ENCODE measurements around the gene ADAMTSL3.

ADAMTSL3 gene, protein sequence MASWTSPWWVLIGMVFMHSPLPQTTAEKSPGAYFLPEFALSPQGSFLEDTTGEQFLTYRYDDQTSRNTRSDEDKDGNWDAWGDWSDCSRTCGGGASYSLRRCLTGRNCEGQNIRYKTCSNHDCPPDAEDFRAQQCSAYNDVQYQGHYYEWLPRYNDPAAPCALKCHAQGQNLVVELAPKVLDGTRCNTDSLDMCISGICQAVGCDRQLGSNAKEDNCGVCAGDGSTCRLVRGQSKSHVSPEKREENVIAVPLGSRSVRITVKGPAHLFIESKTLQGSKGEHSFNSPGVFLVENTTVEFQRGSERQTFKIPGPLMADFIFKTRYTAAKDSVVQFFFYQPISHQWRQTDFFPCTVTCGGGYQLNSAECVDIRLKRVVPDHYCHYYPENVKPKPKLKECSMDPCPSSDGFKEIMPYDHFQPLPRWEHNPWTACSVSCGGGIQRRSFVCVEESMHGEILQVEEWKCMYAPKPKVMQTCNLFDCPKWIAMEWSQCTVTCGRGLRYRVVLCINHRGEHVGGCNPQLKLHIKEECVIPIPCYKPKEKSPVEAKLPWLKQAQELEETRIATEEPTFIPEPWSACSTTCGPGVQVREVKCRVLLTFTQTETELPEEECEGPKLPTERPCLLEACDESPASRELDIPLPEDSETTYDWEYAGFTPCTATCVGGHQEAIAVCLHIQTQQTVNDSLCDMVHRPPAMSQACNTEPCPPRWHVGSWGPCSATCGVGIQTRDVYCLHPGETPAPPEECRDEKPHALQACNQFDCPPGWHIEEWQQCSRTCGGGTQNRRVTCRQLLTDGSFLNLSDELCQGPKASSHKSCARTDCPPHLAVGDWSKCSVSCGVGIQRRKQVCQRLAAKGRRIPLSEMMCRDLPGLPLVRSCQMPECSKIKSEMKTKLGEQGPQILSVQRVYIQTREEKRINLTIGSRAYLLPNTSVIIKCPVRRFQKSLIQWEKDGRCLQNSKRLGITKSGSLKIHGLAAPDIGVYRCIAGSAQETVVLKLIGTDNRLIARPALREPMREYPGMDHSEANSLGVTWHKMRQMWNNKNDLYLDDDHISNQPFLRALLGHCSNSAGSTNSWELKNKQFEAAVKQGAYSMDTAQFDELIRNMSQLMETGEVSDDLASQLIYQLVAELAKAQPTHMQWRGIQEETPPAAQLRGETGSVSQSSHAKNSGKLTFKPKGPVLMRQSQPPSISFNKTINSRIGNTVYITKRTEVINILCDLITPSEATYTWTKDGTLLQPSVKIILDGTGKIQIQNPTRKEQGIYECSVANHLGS (N-terminal part only)

DNA sequence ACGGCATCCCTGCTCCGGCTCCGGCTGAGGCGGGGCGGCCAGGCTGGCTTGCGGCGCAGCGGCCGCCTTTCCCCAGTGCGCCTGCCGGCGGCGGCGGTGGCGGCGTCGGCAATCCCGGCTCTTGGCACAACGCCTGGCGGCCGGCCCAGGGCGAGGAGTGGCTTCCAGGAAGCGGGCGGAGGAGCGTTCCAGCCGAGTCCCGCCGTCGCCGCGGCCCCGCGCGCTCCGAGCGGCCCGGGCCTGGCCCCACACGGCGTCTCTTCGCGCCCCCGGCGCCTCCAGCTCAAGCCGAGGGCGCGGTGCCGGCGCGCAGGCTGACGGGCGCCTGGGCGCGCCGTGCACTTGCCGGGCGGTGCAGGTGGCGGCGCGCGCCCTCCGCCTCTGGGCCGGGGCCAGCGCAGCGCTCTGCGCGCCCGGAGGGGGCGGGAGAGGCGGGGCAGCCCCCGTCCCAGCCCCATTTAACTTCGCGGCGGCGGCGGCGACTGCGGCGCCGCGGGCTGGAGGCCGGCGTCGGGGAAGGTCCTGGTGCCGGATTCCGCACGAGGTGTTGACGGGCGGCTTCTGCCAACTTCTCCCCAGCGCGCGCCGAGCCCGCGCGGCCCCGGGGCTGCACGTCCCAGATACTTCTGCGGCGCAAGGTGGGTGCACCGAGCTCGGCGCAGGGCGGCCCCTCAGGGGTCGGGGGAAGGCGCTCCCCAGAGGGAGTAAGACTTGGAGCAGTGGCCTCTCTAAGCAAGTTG lies at the start of gene ADAMTSL3:
Gene ADAMTSL3 (plus strand): TSS at position 485 of the 740 bp plus-strand sequence. CDS start 1,639 bp downstream, outside the sequence.
- no peaks in the 10 kb centered on the region for H3K9me3 ChIP-seq (ENCODE audit: control insufficient read depth, low read depth, low read length)
- no peak within 1 kb of the TSS for H3K9ac ChIP-seq (ENCODE audit: low read length)
- H3K4me3 ChIP-seq (ENCODE audit: low read length) = peak within 1 kb of the TSS; percentile 58
- no peak within 1 kb of the TSS for H3K27ac ChIP-seq (ENCODE audit: low read length)
- peaks cover 56% of the 10 kb centered on the region for H3K27me3 ChIP-seq (ENCODE audit: control insufficient read depth, insufficient read depth, low read length)
- no peaks in the 10 kb centered on the region for H3K36me3 ChIP-seq (ENCODE audit: control insufficient read depth, low read depth, low read length)
- H3K4me1 ChIP-seq (ENCODE audit: control insufficient read depth, low read depth, low read length) = no peaks in the 10 kb centered on the region

DNA sequence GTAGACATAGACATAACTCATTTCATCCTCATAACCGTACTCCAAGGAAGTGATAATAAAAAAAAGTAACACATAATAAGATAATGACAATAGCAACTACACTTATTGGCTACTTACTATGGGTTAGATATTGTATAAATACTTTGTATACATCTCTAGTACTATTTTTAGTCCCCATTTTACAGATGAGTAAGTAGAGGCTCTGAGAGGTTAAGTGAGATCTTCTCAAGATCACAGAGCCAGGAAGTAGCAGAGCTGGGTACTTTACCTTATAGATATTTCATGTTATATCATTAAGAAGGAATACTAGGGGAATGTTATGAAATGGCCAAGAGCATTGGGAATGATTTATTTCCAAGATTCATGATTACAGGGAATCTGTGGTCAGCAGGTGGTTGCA lies 49.4 kb upstream of the ADAMTSL3 start:
- H3K9ac ChIP-seq (ENCODE audit: low read length) = no peak overlapping the region
- no peaks in the 10 kb centered on the region for H3K27me3 ChIP-seq (ENCODE audit: control insufficient read depth, insufficient read depth, low read length)
- H3K27ac ChIP-seq (ENCODE audit: low read length) = no peak overlapping the region
- no peaks in the 10 kb centered on the region for H3K4me1 ChIP-seq (ENCODE audit: control insufficient read depth, low read depth, low read length)
- no peak overlapping the region for H3K4me3 ChIP-seq (ENCODE audit: low read length)
- H3K36me3 ChIP-seq (ENCODE audit: control insufficient read depth, low read depth, low read length) = no peaks in the 10 kb centered on the region
- no peaks in the 10 kb centered on the region for H3K9me3 ChIP-seq (ENCODE audit: control insufficient read depth, low read depth, low read length)

DNA sequence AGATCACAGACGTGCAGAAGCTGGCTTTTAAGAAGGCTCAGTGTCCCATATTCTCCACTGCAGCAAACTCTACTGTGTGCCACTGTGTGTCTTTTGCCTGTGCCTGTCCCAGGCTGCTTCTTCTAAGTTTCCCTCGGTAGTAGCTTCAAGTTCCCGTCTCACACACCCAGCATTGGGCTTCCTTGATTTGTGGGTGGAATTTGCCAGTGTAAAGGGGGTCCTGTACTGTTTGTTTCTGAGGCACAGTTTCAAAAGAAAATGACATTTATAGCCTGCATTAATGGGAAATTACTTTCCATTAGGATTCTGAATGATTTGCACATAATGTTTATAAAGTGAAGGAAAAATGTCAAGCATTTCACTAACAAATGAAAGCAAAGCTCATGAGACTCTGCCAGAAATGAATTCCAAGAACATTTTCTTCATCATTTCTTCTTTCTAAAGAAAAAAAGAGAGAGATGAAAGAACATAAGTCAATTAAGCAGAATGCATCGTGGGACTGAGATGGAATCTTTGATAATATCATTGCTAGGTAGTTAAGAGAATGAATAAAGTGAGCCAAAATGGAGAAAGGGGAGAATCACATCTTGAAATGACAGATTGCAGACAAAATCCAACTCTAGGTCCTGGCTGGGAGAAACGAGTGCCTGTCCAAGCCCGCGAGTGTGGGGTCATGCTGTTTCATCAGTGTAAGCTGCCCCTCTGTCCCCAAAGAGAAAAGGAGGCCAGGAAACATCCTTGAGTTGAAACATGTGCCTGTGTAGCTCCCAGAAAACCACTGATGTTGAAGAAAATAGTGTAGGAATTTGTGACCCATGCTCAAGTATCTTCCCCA lies 48.6 kb upstream of the ADAMTSL3 start:
- H3K4me1 ChIP-seq (ENCODE audit: control insufficient read depth, low read depth, low read length) = no peaks in the 10 kb centered on the region
- H3K27ac ChIP-seq (ENCODE audit: low read length) = no peak overlapping the region
- H3K9ac ChIP-seq (ENCODE audit: low read length) = no peak overlapping the region
- H3K27me3 ChIP-seq (ENCODE audit: control insufficient read depth, insufficient read depth, low read length) = no peaks in the 10 kb centered on the region
- H3K36me3 ChIP-seq (ENCODE audit: control insufficient read depth, low read depth, low read length) = no peaks in the 10 kb centered on the region
- no peak overlapping the region for H3K4me3 ChIP-seq (ENCODE audit: low read length)
- H3K9me3 ChIP-seq (ENCODE audit: control insufficient read depth, low read depth, low read length) = no peaks in the 10 kb centered on the region

DNA sequence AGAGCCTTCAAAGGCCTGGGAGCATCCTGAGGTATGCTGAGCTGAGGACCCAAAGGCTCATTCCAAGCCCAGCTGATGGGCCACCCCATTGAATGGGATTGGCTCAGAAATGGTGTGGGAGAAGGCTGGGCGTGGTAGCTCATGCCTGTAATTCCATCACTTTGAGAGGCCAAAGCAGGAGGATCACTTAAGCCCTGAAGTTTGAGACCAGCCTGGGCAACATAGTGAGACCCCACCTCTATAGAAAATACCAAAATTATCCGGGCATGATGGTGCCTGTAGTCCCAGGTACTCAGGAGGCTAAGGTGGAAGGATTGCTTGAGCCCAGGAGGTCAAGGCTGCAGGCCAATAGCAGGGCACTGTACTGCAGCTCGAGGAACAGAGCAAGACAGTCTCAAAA lies 43.8 kb upstream of the ADAMTSL3 start:
- Histone ChIP-seq H3K27me3 (ENCODE audit: control insufficient read depth, insufficient read depth, low read length) (no peaks in the 10 kb centered on the region), H3K4me3 (ENCODE audit: low read length) (no peak overlapping the region), H3K4me1 (ENCODE audit: control insufficient read depth, low read depth, low read length) (no peaks in the 10 kb centered on the region), H3K36me3 (ENCODE audit: control insufficient read depth, low read depth, low read length) (no peaks in the 10 kb centered on the region), H3K27ac (ENCODE audit: low read length) (no peak overlapping the region), H3K9ac (ENCODE audit: low read length) (no peak overlapping the region), H3K9me3 (ENCODE audit: control insufficient read depth, low read depth, low read length) (no peaks in the 10 kb centered on the region)

DNA sequence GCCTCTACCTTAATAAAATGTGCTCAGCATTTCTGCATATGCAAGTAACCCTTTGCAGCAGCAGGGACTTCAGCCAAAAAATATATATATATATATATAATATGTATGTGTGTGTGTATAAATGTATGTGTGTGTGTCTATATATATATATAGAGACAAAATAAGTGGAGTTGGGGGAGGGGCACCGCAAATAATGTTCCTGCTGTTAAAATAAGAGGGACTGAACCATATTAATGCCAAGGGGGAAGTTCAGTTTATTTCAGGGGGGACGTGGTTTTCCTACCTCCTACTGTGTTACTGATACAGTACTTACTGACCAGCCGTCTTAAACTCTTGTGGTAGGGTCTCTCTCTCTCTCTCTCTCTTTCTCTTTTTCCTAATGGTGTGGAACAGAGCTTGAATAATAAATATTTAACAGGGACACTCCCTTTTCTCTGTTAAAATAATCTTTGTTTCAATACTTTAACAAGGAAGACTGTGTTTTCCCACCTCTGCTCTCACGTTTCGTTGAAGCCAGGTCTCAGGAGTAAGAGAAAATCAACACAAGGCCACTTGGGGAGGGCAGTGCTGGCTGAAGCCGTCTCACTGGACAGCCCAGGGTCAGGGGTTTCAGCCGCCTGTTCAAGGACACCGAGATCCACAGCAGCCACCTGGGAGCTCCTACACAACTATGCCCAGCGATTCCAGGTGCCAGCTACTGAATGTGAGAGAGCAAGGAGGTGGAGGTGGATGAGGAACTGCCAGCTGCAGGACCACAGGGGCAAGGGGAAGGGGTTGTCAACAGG lies 42.8 kb upstream of the ADAMTSL3 start:
- H3K27ac ChIP-seq (ENCODE audit: low read length) = no peak overlapping the region
- H3K36me3 ChIP-seq (ENCODE audit: control insufficient read depth, low read depth, low read length) = no peaks in the 10 kb centered on the region
- H3K9me3 ChIP-seq (ENCODE audit: control insufficient read depth, low read depth, low read length) = no peaks in the 10 kb centered on the region
- H3K4me3 ChIP-seq (ENCODE audit: low read length) = no peak overlapping the region
- H3K27me3 ChIP-seq (ENCODE audit: control insufficient read depth, insufficient read depth, low read length) = no peaks in the 10 kb centered on the region
- no peaks in the 10 kb centered on the region for H3K4me1 ChIP-seq (ENCODE audit: control insufficient read depth, low read depth, low read length)
- no peak overlapping the region for H3K9ac ChIP-seq (ENCODE audit: low read length)

DNA sequence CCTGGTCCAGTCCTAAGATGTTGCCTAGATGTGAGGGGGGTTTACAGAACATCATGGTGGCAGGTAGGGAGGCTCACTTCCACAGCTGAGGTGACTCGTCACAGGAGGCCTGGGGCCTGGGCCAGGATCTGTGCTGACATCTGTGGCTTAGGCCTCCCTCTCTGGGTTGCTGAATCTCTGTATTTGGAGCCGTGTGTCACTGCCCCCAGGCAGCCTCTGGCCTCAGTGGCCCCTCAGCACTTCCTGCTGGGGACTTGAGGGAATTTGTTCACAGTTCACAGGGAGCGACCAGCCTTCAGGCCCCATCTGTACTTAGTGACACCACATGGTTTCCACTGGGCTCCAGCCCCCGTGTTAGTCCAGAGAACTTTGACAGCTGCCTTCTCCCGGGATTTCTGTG lies 41.7 kb upstream of the ADAMTSL3 start:
- Histone ChIP-seq H3K9ac (ENCODE audit: low read length) (no peak overlapping the region), H3K27me3 (ENCODE audit: control insufficient read depth, insufficient read depth, low read length) (no peaks in the 10 kb centered on the region), H3K4me3 (ENCODE audit: low read length) (no peak overlapping the region), H3K27ac (ENCODE audit: low read length) (no peak overlapping the region), H3K4me1 (ENCODE audit: control insufficient read depth, low read depth, low read length) (no peaks in the 10 kb centered on the region), H3K9me3 (ENCODE audit: control insufficient read depth, low read depth, low read length) (no peaks in the 10 kb centered on the region), H3K36me3 (ENCODE audit: control insufficient read depth, low read depth, low read length) (no peaks in the 10 kb centered on the region)

DNA sequence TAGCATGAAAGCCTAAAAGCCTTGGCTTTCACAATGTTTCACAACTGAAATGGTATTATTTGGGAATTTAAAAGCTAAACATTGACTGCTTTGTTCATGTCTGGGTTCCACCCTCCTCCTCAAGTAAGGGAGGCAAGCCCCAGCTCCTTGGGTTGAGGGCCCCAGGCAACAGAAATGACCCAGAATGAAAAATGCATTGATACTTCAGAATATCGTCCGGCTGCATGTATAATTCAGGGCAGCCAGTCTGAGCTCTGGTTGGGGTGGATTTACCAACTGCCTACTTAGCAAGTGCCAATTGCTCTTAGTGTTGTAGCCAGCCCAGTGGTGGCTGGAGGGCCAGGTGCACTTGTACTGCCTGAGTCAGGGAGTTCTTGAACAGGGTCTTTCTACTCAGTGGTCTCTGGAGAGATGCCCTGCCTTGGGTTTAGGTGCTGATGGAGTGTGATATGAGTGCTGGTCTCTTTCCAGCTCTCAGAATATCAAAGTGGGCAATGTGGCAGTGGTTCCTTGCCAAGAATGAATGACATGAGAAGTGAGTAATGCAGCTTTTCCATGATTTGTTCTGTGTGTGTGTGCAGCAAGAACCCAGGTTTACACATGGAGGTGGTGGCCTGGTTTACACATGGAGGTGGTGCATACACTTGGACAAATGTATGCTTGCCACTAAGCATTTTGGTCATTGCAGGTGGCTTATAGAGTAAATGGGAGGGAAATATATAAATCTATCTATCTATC lies 40.9 kb upstream of the ADAMTSL3 start:
- Histone ChIP-seq H3K9ac (ENCODE audit: low read length) (no peak overlapping the region), H3K36me3 (ENCODE audit: control insufficient read depth, low read depth, low read length) (no peaks in the 10 kb centered on the region), H3K27ac (ENCODE audit: low read length) (no peak overlapping the region), H3K9me3 (ENCODE audit: control insufficient read depth, low read depth, low read length) (no peaks in the 10 kb centered on the region), H3K27me3 (ENCODE audit: control insufficient read depth, insufficient read depth, low read length) (no peaks in the 10 kb centered on the region), H3K4me1 (ENCODE audit: control insufficient read depth, low read depth, low read length) (no peaks in the 10 kb centered on the region), H3K4me3 (ENCODE audit: low read length) (no peak overlapping the region)

DNA sequence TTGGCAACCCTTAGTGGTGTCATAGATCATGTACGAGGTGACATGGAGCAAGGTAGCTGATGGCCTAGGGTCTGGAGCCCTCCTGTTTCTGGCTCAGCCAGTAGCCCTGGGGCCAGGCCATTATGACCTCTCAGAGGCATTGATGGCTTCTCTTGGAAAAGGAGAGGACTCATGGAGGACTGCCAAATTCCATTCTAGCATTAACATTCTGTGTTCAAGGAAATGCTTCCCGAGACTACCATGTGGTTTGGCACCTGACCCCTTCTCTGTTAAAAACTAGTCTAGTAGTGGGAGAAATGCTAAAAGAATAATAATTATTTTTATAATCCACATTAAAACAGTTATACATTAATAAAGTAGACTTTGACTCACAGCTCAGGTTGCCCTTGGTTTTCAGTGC lies 40.2 kb upstream of the ADAMTSL3 start:
- Histone ChIP-seq H3K27me3 (ENCODE audit: control insufficient read depth, insufficient read depth, low read length) (no peaks in the 10 kb centered on the region), H3K9me3 (ENCODE audit: control insufficient read depth, low read depth, low read length) (no peaks in the 10 kb centered on the region), H3K9ac (ENCODE audit: low read length) (no peak overlapping the region), H3K4me1 (ENCODE audit: control insufficient read depth, low read depth, low read length) (no peaks in the 10 kb centered on the region), H3K36me3 (ENCODE audit: control insufficient read depth, low read depth, low read length) (no peaks in the 10 kb centered on the region), H3K27ac (ENCODE audit: low read length) (no peak overlapping the region), H3K4me3 (ENCODE audit: low read length) (no peak overlapping the region)

DNA sequence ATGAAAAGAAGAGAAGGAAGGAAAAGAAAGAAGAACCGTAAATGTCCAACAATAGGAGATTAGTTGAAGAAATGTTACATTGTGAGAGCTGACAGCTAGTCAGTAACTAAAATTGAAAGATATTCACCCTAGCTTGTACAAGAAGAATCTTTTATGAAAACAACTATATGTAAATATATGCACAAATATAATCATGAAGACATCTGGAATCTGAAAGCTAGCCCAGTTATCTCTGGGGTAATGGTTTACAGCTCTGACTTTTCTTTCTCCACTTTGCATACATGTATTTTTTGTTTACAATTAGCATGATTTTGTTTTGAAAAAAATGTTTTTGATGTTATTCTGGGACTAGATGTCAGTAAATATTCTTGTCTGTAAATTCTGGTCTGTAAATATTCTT lies 37.1 kb upstream of the ADAMTSL3 start:
- H3K27ac ChIP-seq (ENCODE audit: low read length) = no peak overlapping the region
- H3K9ac ChIP-seq (ENCODE audit: low read length) = no peak overlapping the region
- H3K4me1 ChIP-seq (ENCODE audit: control insufficient read depth, low read depth, low read length) = no peaks in the 10 kb centered on the region
- no peaks in the 10 kb centered on the region for H3K27me3 ChIP-seq (ENCODE audit: control insufficient read depth, insufficient read depth, low read length)
- H3K9me3 ChIP-seq (ENCODE audit: control insufficient read depth, low read depth, low read length) = no peaks in the 10 kb centered on the region
- H3K4me3 ChIP-seq (ENCODE audit: low read length) = no peak overlapping the region
- H3K36me3 ChIP-seq (ENCODE audit: control insufficient read depth, low read depth, low read length) = no peaks in the 10 kb centered on the region
